Mammary epithelial cell (primary cell): Measurements from ENCODE around the gene IL1RAPL2.

Experiments used
- EZH2 ChIP-seq: IDR thresholded peaks from 2 replicates; pipeline ENCODE4 v1.6.1; 2012; ENCODE audit warnings: low read length, inconsistent platforms, borderline replicate concordance
- TF ChIP-seq, protein P1 (sequence below), 2 donors: IDR thresholded peaks in 1 of 2; conservative IDR thresholded peaks in 1 of 2; 2 replicates each; pipeline ENCODE4 v1.5.1; 2011 to 2012; ENCODE audit warnings: inconsistent platforms in 2 of 2, low read length in 2 of 2, mild to moderate bottlenecking in 2 of 2, control low read depth in 1 of 2, low read depth in 1 of 2; ENCODE audit not compliant: insufficient read depth in 1 of 2; ENCODE audit errors: extremely low read depth in 1 of 2

- TF ChIP-seq, protein P1, sequence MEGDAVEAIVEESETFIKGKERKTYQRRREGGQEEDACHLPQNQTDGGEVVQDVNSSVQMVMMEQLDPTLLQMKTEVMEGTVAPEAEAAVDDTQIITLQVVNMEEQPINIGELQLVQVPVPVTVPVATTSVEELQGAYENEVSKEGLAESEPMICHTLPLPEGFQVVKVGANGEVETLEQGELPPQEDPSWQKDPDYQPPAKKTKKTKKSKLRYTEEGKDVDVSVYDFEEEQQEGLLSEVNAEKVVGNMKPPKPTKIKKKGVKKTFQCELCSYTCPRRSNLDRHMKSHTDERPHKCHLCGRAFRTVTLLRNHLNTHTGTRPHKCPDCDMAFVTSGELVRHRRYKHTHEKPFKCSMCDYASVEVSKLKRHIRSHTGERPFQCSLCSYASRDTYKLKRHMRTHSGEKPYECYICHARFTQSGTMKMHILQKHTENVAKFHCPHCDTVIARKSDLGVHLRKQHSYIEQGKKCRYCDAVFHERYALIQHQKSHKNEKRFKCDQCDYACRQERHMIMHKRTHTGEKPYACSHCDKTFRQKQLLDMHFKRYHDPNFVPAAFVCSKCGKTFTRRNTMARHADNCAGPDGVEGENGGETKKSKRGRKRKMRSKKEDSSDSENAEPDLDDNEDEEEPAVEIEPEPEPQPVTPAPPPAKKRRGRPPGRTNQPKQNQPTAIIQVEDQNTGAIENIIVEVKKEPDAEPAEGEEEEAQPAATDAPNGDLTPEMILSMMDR (conservative IDR thresholded peaks at IDR 0.05 in 1 of 2, IDR thresholded peaks at IDR 0.05 in 1 of 2; ENCODE audit: extremely low read depth in 1 of 2, insufficient read depth in 1 of 2, low read depth in 1 of 2, low read length in 2 of 2) = no peak
- no peak for TF ChIP-seq EZH2
Measured at GRCh38 chrX:105299286-105299685, 733.3 kb downstream of the IL1RAPL2 start.
